ENCODE measurements around the gene RNF227.

The RNF227 gene

DNA sequence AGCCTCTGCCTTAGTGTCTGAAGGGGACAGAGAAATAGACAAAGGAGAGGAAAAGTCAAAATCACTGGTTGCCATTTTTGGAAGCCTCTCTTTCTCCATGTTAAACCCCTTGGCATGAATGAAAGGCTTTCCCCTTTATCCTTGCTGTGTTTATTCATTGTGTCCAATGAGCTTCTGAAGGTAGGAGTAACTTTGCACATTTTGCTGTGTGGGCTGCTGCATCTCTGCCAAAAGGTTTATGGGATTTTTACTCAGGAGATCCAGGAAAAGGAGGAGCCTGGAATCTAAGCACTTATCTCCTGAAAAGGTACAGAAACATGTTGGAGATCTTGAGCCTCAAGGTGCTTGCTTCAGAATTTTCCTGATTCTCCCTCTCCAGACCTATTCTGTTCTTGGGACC, 19.8 kb upstream of the RNF227 start:
- Mint-ChIP-seq H3K4me1 (peaks cover 40% of the 10 kb centered on the region), H3K27ac (no peak overlapping the region), H3K4me3 (no peak overlapping the region), H3K36me3 (peaks cover 12% of the 10 kb centered on the region), H3K27me3 (no peaks in the 10 kb centered on the region), H3K9me3 (no peaks in the 10 kb centered on the region)

DNA sequence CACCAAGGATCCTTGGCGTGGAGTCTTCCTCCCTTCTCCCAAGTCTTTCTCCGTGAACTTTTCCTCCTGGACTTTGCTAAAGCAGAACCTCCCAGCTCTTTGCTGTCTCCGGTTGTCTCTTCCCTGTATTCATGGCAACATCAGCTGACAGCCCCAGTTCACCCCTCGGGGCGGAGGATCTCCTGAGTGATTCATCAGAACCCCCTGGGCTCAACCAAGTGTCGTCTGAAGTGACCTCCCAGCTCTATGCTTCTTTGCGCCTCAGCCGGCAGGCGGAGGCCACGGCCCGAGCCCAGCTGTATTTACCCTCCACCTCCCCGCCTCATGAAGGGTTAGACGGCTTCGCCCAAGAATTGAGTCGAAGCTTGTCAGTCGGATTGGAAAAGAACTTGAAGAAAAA, 16.9 kb upstream of the RNF227 start:
- no peaks in the 10 kb centered on the region for H3K9me3 Mint-ChIP-seq
- peak overlapping the region; percentile 85 for H3K27ac Mint-ChIP-seq
- H3K36me3 Mint-ChIP-seq, result peaks cover 4% of the 10 kb centered on the region
- H3K4me3 Mint-ChIP-seq, result peak overlapping the region; percentile 97
- peaks cover 53% of the 10 kb centered on the region for H3K4me1 Mint-ChIP-seq
- H3K27me3 Mint-ChIP-seq, result no peaks in the 10 kb centered on the region

DNA sequence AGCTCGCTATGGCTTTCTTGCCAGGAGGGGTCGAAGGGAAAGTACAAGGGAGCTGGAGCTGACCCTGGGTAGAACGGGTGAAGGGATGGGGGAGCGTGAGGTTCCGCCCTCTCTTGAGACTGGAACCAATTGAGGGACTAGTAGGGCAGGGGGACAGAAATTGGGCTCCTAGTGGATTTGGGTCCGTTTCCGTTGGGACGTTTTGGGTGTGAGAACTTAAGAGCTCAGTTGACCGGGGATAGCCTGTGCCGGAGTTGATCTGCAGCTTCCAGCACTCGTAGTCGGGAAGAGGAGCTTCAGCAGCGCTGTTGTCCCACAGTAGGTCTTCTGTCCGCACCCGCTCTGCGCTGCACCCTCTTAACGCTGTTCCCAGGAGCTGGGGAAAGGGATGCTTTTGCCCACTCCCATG, 16.4 kb upstream of the RNF227 start:
- H3K27ac Mint-ChIP-seq, result peak overlapping the region; percentile 98
- no peaks in the 10 kb centered on the region for H3K9me3 Mint-ChIP-seq
- H3K36me3 Mint-ChIP-seq, result peaks cover 4% of the 10 kb centered on the region
- peak overlapping the region; percentile 97 for H3K4me3 Mint-ChIP-seq
- peaks cover 53% of the 10 kb centered on the region for H3K4me1 Mint-ChIP-seq
- no peaks in the 10 kb centered on the region for H3K27me3 Mint-ChIP-seq

DNA sequence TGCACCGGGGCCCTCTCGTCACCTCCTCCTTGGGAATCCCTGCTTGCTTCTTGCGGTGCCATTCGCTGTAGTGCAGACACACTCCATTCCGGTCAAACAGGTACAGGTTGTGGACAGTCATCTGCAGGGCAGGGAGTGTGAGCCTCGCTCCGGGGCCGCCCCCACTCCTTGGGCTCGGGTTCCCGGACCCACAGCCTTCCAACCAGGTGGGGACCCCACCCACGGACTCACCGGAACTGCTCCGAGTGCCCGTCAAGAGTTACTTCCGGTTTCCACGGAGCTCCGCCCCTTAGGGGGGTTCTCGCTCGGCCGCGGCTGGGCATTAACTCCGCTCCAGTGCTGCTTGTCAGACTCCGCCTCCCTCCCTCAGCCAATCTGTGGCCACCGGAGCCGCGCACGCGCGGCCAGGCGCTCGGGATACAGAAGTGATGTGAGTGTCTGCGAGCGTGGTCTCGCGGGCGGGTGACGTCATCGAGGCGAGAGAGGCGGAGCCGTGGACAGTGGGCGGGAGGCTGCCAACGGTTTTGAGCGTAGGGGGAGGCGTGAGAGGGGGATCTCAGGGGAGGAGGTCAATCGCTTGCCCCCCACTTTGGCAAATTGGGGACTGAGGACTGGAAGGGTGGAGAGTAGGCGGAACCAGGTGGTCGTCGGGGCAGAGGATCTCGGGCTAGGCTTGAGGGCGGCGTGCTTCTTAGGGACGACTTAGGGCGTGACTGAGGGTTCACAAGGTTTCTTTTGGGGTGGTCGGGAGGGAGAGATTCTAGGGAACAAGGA, 15.8 kb upstream of the RNF227 start, which contains the start of the genes CNTROB and TRAPPC1:
Gene CNTROB (plus strand): TSS at position 498 of the 774 bp plus-strand sequence. CDS start 874 bp downstream, outside the sequence.
Gene TRAPPC1 (minus strand): TSS at position 238 of the 774 bp plus-strand sequence. CDS start 117 bp downstream, at position 121.
- peaks cover 2% of the 10 kb centered on the region for H3K36me3 Mint-ChIP-seq
- no peaks in the 10 kb centered on the region for H3K9me3 Mint-ChIP-seq
- peaks cover 53% of the 10 kb centered on the region for H3K4me1 Mint-ChIP-seq
- H3K4me3 Mint-ChIP-seq, result peak within 1 kb of the TSS; percentile 97
- peak within 1 kb of the TSS; percentile 98 for H3K27ac Mint-ChIP-seq
- H3K27me3 Mint-ChIP-seq, result no peaks in the 10 kb centered on the region

DNA sequence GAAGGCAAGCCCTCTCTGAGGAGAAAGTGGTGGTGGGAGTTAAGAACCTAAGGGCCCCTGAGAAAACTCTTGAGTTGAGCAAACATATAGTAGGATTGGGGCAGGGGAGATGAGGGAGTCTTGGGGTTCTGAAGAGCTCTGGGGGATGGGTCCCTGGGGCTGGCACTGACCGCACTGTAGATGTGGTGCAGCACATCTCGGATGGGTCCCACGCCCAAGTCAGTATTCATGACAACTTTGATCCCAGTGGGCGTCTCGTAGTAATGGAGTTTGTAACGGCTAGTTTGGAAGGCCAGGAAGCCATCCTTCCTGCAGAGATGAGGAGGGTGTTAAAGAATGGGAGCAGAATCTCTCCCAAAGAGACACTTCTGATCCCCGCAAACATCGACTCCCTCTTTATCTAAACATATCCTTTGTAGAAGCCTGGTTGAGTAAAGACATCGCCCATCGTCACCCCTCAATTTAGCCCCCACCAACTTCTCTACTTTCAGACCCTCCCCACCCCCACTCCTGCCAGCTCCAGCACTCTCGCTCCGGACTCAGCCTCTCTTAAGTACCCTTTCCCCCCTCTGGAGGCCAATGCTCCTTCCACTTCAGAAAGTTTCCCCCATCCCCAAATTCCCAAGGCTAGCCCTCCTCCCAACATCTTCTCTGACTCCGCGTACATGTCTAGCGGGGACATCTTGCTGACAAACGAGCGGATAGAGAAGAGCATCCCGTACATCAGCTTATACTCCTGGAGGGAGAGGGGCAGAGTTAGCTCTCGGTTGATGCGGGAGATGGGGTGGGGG, 14.9 kb upstream of the RNF227 start:
- peaks cover 53% of the 10 kb centered on the region for H3K4me1 Mint-ChIP-seq
- no peaks in the 10 kb centered on the region for H3K9me3 Mint-ChIP-seq
- H3K4me3 Mint-ChIP-seq, result peak overlapping the region; percentile 97
- peak overlapping the region; percentile 98 for H3K27ac Mint-ChIP-seq
- H3K27me3 Mint-ChIP-seq, result no peaks in the 10 kb centered on the region
- H3K36me3 Mint-ChIP-seq, result no peaks in the 10 kb centered on the region

DNA sequence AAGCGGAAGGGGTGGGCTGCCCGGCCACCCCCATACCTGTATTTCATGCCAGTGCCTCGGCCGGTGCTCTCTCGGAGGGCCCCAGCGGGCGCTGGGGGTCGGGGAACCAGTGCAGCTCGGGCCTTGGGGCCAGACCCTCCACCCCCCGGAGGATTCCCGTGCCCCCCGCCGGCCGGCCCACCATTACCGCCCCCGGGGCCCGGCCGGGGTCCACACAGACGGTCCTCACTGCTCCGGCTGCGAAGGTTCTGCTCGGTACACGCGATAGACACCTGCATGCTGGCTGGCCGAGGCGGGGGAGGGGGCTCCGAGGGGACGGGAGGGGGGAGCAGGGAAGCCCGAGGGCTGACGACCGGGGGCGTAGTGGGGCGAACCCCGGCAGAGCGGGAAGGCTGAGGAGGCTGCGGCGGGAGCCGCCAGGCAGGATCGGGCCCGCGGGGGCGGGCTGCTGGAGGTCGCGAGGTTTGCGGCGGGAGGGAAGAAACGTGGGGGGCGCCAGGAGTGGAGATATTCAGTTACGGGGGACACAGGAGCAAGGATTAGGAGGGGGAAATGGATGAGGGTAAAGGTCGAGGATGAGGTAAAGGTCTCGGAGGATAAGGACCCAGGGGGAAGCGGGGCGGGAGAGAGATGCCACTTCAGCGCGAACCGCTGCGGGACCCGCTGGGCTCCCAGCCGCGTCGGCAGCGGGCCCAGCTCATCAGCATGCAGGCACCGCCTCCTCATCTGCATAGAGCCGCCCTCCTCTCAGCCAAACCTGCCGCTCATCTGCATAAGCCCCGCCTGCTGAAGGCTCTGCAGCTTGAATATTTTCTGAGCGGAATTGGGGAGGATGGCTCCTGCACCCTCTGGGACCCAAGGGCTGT, 13.3 kb upstream of the RNF227 start, which contains the start of gene KCNAB3:
Gene KCNAB3 (minus strand): TSS at position 699 of the 866 bp plus-strand sequence. CDS start 421 bp downstream, at position 278.
- H3K27ac Mint-ChIP-seq, result no peak within 1 kb of the TSS
- H3K4me3 Mint-ChIP-seq, result peak within 1 kb of the TSS; percentile 97
- H3K36me3 Mint-ChIP-seq, result no peaks in the 10 kb centered on the region
- H3K27me3 Mint-ChIP-seq, result no peaks in the 10 kb centered on the region
- peaks cover 42% of the 10 kb centered on the region for H3K4me1 Mint-ChIP-seq
- H3K9me3 Mint-ChIP-seq, result no peaks in the 10 kb centered on the region

DNA sequence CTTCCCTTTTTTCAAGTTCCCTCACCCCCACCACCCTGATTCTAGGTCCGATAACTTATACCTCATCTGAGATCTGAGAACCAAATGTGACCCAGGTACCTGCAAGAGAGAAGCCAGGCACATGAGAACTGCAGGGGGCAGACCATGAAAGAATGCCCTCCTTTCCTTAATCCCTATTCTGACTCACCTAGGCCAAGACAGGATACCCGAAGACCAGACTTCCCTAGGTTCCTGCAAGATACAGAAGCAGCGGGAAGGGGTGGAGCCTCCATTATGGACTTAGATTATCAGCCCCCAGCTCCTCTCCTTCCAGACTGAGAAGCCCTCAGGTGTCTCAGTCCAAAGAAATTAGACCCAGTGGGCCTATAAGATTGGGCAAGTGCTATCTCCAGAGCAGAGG, 11.5 kb upstream of the RNF227 start:
- no peaks in the 10 kb centered on the region for H3K36me3 Mint-ChIP-seq
- no peaks in the 10 kb centered on the region for H3K9me3 Mint-ChIP-seq
- no peaks in the 10 kb centered on the region for H3K27me3 Mint-ChIP-seq
- H3K4me3 Mint-ChIP-seq, result no peak overlapping the region
- peak overlapping the region; percentile 46 for H3K27ac Mint-ChIP-seq
- peaks cover 29% of the 10 kb centered on the region for H3K4me1 Mint-ChIP-seq

DNA sequence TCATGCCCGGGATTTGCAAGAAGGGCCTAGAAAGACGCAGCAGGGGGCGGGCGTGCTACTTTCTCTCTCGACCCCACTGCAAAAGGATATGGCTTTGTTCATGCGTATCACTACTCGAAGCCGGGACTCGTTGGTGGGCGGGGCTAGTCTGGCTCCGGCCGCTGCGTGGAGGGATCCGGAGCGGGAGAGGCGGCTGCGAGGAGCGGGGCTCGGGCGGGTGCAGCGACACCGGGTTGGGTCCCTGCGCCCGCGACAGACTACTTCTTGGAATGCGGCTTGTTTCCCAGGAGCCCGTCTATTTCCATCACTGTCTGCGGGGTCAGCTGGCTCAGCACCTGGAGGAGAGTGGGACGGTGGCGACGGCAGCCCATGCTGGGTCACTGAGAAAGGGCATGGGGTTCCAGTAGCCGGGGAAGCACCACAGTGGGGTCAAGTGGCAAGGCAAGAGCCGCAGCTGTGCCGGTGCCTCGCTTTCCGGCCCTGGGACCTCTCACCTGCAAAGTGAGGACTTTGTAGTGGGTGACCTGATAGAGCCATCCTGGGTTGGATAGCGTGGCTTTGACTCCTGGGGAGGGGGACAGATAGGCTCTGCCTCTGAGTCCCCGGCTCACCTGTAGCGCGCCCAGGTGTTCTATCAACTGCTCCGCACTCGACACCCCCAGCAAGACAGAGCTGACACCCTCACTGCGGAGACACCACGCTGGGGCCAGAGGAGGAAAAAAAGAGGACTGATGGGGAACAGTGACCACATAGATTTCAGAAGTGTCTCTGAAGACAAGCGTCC, 6.9 kb upstream of the RNF227 start:
- Mint-ChIP-seq H3K9me3 (no peaks in the 10 kb centered on the region), H3K36me3 (no peaks in the 10 kb centered on the region), H3K4me3 (peak overlapping the region; percentile 85), H3K27me3 (no peaks in the 10 kb centered on the region), H3K4me1 (peaks cover 12% of the 10 kb centered on the region), H3K27ac (peak overlapping the region; percentile 80)

DNA sequence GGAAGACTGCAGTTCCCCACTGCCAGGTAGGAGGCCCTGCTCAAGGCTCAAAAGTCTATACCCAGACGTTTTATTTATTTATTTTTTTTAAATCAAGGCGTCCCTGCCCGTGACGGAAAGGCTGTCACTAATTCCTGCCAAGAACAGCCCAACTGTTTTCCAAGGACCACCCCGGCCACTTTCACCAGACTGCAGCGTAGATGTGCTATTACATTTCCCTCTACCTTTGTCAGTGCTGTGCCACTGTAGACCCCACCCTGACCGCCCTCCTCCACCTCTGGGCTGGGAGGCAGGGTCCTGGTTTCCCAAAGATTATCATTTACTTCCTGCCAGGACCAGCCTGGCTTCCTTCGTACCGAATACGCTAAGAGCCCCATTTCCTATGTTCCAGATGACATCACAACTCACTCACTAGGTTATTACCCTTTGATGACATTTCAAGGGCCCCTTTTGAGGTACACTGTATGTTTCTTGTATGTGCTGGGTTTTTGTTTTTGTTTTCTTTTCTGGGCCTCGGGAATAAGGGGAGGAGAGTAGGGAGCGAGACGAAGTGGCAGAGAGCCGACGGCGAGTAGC, 6.3 kb upstream of the RNF227 start:
- Mint-ChIP-seq H3K27me3 (no peaks in the 10 kb centered on the region), H3K27ac (peak overlapping the region; percentile 80), H3K9me3 (no peaks in the 10 kb centered on the region), H3K4me1 (peaks cover 12% of the 10 kb centered on the region), H3K4me3 (peak overlapping the region; percentile 85), H3K36me3 (no peaks in the 10 kb centered on the region)

DNA sequence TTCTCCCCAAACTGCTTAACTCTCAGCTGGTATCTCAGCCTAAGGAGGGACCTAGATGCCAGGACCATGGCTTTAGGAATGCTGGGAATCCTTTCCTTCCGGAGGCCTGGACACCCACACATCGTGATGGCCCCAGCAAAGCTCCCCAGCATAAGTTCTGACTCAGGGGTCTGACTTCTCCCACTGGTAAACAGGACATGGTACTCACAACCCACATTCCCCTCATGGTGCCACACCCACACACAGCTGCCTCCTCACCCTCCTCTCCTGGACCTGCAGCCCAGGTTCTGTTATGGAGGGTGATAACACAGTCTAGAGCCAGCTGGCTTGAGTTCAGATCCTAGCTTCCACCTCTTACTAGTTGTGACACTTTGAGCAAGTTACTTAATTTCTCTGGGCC, 719 bp upstream of the RNF227 start:
- no peaks in the 10 kb centered on the region for H3K27me3 Mint-ChIP-seq
- H3K27ac Mint-ChIP-seq, result peak overlapping the region; percentile 83
- H3K4me3 Mint-ChIP-seq, result peak overlapping the region; percentile 87
- no peaks in the 10 kb centered on the region for H3K9me3 Mint-ChIP-seq
- H3K36me3 Mint-ChIP-seq, result peaks cover 1% of the 10 kb centered on the region
- peaks cover 40% of the 10 kb centered on the region for H3K4me1 Mint-ChIP-seq

DNA sequence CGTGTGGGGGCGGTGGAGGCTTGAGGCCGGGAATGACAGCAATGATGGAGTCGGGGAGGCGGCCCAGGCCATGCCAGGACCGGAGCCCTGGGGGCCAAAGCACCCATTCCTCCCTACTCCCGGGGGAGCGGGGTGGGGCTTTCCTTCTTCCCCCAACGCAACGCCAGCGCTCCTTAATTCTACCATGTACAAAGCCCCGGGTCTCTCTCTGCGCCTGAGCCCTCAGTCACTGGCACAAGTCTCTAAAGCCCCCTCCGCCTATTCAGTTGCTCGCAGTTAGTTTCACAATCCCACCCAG, 245 bp upstream of the RNF227 start:
- peak overlapping the region; percentile 87 for H3K4me3 Mint-ChIP-seq
- H3K36me3 Mint-ChIP-seq, result peaks cover 1% of the 10 kb centered on the region
- peaks cover 38% of the 10 kb centered on the region for H3K4me1 Mint-ChIP-seq
- peak overlapping the region; percentile 83 for H3K27ac Mint-ChIP-seq
- no peaks in the 10 kb centered on the region for H3K27me3 Mint-ChIP-seq
- H3K9me3 Mint-ChIP-seq, result no peaks in the 10 kb centered on the region

DNA sequence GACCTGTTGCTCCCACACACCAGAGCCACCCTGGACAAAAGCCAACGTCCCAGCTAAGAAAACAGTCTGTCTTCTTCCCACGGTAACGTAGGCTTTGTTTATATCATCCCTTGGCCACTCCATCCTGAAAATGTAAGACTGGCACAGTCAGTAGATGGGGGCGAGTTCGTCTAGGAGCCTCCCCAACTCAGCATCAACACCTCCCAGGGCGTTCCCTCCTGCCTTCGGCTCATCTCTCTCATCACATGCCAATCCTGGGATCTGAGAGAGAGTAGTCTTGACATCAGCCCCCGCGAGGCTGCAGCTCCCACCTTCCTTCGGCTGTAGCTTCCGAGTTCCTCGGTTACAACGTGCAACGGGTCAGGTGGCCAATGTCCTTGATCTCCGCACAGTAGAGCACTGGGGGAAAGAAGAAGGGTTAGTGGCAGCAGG, 894 bp downstream of the RNF227 start:
- Mint-ChIP-seq H3K36me3 (peaks cover 4% of the 10 kb centered on the region), H3K9me3 (no peaks in the 10 kb centered on the region), H3K4me3 (peak overlapping the region; percentile 93), H3K27ac (peak overlapping the region; percentile 94), H3K27me3 (no peaks in the 10 kb centered on the region), H3K4me1 (peaks cover 39% of the 10 kb centered on the region)

DNA sequence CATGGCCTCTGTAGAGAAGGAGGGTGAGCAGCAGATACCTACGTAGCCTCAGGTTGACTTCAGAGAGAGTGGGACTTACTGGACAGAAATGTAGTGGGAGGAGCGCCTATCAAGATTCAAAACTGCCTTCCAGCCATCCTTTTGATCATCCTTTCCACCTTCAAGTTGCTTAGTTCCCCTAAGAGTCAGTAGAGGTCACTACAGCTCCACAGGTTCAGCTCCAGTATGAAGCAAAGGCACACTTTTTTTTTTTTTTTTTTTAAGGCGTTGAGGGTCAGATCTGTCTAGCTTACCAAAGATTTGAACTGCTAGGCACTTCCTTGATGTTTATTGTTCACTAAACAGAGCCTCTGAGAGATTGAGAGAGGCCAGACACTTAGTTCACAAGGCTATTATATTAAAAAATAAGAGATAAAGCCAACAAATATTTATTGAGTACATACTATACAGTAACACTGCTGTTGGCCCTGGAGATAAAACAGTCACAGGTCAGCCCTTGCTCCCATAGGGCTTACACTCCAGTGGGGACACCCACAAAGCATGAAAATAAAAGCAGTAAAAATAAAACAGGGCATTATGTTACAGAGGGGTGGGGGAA, 3.1 kb downstream of the RNF227 start:
- Mint-ChIP-seq H3K27me3 (no peaks in the 10 kb centered on the region), H3K4me1 (peaks cover 42% of the 10 kb centered on the region), H3K27ac (peak overlapping the region; percentile 62), H3K9me3 (no peaks in the 10 kb centered on the region), H3K4me3 (peak overlapping the region; percentile 73), H3K36me3 (peaks cover 13% of the 10 kb centered on the region)

DNA sequence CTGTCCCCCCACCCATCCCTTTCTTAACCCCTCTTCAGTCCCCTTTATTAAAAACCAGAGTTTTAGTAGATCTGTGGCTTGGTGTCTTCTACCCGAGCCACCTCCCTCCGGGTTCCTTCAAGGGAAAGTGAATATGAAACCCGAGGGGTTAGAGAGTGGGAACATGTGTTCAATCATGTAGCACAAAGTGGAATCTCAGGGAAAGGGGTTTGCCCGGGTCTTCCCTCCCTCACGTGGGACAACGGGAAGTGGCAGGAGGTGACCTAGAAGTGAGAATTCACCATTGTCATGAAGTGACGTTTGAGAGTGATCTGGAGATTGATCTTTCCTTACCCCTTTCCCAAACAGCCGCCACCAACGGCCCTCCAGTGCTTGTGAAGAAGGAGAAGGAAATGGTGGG, 5.0 kb downstream of the RNF227 start:
- Mint-ChIP-seq H3K27ac (no peak overlapping the region), H3K36me3 (peaks cover 14% of the 10 kb centered on the region), H3K4me1 (peaks cover 31% of the 10 kb centered on the region), H3K4me3 (no peak overlapping the region), H3K27me3 (no peaks in the 10 kb centered on the region), H3K9me3 (no peaks in the 10 kb centered on the region)

Measured in activated naive CD4-positive, alpha-beta T cell treated with anti-CD3 and anti-CD28 coated beads, Interleukin-2, amount 50 U/mL, for 24 hours (primary cell).